ENCODE data around the gene IMPA2. TPM values are rescaled to one million over a fixed set of nuclear protein-coding genes. Genes with fewer than 3 reads are reported as not detected.
"Not testable (repeated sequence)": the region's sequence is repeated elsewhere in the genome, so short reads cannot be mapped to it uniquely, and the experiment has no call there.

The IMPA2 gene
- total and polyA plus RNA-seq, 10 of the 15 experiments (the other 5 are each of a cell fraction or from before 2014, with no cell fraction given): 0.24 to 21.0 (median 11.4) TPM

- Histone ChIP-seq H3K4me3 (no peak overlapping the region), H4K20me1 (ENCODE audit: control insufficient read depth, insufficient read depth) (no peaks in the 10 kb centered on the region), H3K27ac (ENCODE audit: control insufficient read depth, insufficient read depth) (no peak overlapping the region), H3K27me3 (replicated peaks in 1 of 2; ENCODE audit: control insufficient read depth in 2 of 2, insufficient read depth in 2 of 2, low read length in 1 of 2) (no peaks in the 10 kb centered on the region), H2AFZ (ENCODE audit: control insufficient read depth, low read depth, low read length) (no peak overlapping the region), H3K4me2 (ENCODE audit: control insufficient read depth, insufficient read depth) (no peak overlapping the region), H3K9me3 (replicated peaks; ENCODE audit: control insufficient read depth, insufficient read depth, low read length) (peaks cover 3% of the 10 kb centered on the region; the same call in 2 of the 3 replicates), H3K9ac (ENCODE audit: control insufficient read depth, insufficient read depth, low read length) (no peak overlapping the region), H3K4me1 (ENCODE audit: control insufficient read depth, insufficient read depth, low read length) (no peaks in the 10 kb centered on the region), H3K79me2 (ENCODE audit: control insufficient read depth, insufficient read depth, low read length) (no peaks in the 10 kb centered on the region), H3K36me3 (ENCODE audit: control insufficient read depth in 2 of 2, insufficient read depth in 2 of 2, low read length in 1 of 2) (no peaks in the 10 kb centered on the region)
- TF ChIP-seq ATF7 (IDR thresholded peaks at IDR 0.05; ENCODE audit: low read depth) (no peak), SUZ12 (IDR thresholded peaks at IDR 0.05; ENCODE audit: unreplicated experiment) (no peak), E2F4 (IDR thresholded peaks at IDR 0.05; ENCODE audit: low read depth, low read length) (no peak), ZNF274 (IDR thresholded peaks at IDR 0.05; ENCODE audit: insufficient read depth, insufficient read length) (no peak), ASH2L (IDR thresholded peaks at IDR 0.05; ENCODE audit: borderline replicate concordance, low read depth) (no peak), POU2F2 (IDR thresholded peaks at IDR 0.05; ENCODE audit: borderline replicate concordance, low read depth, low read length) (no peak), ZNF592 (IDR thresholded peaks at IDR 0.05) (no peak), SRF (IDR thresholded peaks at IDR 0.05; ENCODE audit: low read depth in 2 of 2, low read length in 2 of 2) (no peak), YBX1 (IDR thresholded peaks at IDR 0.05) (no peak)
- FAIRE-seq (no peak), ATAC-seq (no peak), DNase-seq (ENCODE audit: low read depth, low spot score) (no peak)
- ChIA-PET SMC1A (ENCODE audit: uncharacterized antibody, unreplicated experiment) (no interaction called here), CTCF (no interaction called here), RAD21 (ENCODE audit: unreplicated experiment) (no interaction called here), POLR2A (no interaction called here)
- in situ Hi-C loops (cut with MboI) (no loop called here), intact Hi-C loops (cut with micrococcal nuclease; ENCODE audit: unreplicated experiment) (no loop called here)
- WGBS (ENCODE audit: insufficient coverage, insufficient replicate concordance, low lambda C conversion rate, missing lambda C conversion rate): 16% methylated on average over 2 of the region's 2 CpGs
- no TSS peak for BruUV-seq (replicated peaks)
Measured at GRCh38 chr18:11957636-11958035, 23.7 kb upstream of the IMPA2 start.

- H3K27me3 ChIP-seq (replicated peaks in 1 of 2; ENCODE audit: control insufficient read depth in 2 of 2, insufficient read depth in 2 of 2, low read length in 1 of 2); BruUV-seq (replicated peaks); H3K4me3 ChIP-seq; DNase-seq (ENCODE audit: low read depth, low spot score); H2AFZ ChIP-seq (ENCODE audit: control insufficient read depth, low read depth, low read length); H3K4me2 ChIP-seq (ENCODE audit: control insufficient read depth, insufficient read depth); RAD21 ChIA-PET (ENCODE audit: unreplicated experiment); SMC1A ChIA-PET (ENCODE audit: uncharacterized antibody, unreplicated experiment); H3K27ac ChIP-seq (ENCODE audit: control insufficient read depth, insufficient read depth); H3K79me2 ChIP-seq (ENCODE audit: control insufficient read depth, insufficient read depth, low read length); POLR2A ChIA-PET; H3K4me1 ChIP-seq (ENCODE audit: control insufficient read depth, insufficient read depth, low read length); H3K36me3 ChIP-seq (ENCODE audit: control insufficient read depth in 2 of 2, insufficient read depth in 2 of 2, low read length in 1 of 2); ATAC-seq; intact Hi-C loops (cut with micrococcal nuclease; ENCODE audit: unreplicated experiment); H3K9me3 ChIP-seq (replicated peaks; ENCODE audit: control insufficient read depth, insufficient read depth, low read length); H3K9ac ChIP-seq (ENCODE audit: control insufficient read depth, insufficient read depth, low read length); in situ Hi-C loops (cut with MboI); FAIRE-seq; CTCF ChIA-PET; H4K20me1 ChIP-seq (ENCODE audit: control insufficient read depth, insufficient read depth): not testable (repeated sequence)
- WGBS (ENCODE audit: insufficient coverage, insufficient replicate concordance, low lambda C conversion rate, missing lambda C conversion rate): 74% methylated on average over 23 of the region's 33 CpGs
Measured at GRCh38 chr18:11959651-11960050, 21.7 kb upstream of the IMPA2 start.

Measured in GM12878 (cell line).